Epithelial cell of esophagus (primary cell): ENCODE data around the gene GAREM1.
A peak's percentile ranks its signal among the peaks of the same experiment; 100 is the strongest.
"Not testable (repeated sequence)": the region's sequence is repeated elsewhere in the genome, so short reads cannot be mapped to it uniquely, and the experiment has no call there.

ENCODE experiments used
- DNase-seq: peaks from one replicate; pipeline ENCODE4 v3.0.0; 2010; ENCODE audit warnings: low read depth
- H3K4me3 ChIP-seq: 2 replicates; pipeline ENCODE4 v1.5.1; 2011; ENCODE audit warnings: mild to moderate bottlenecking, low read length, control low read depth
- TF ChIP-seq, protein P1 (sequence below): IDR thresholded peaks from 2 replicates; pipeline ENCODE4 v1.5.1; 2011; ENCODE audit warnings: low read depth, mild to moderate bottlenecking, low read length, control low read depth, inconsistent platforms; ENCODE audit not compliant: insufficient read depth; ENCODE audit errors: missing control alignments

Gene GAREM1

DNA sequence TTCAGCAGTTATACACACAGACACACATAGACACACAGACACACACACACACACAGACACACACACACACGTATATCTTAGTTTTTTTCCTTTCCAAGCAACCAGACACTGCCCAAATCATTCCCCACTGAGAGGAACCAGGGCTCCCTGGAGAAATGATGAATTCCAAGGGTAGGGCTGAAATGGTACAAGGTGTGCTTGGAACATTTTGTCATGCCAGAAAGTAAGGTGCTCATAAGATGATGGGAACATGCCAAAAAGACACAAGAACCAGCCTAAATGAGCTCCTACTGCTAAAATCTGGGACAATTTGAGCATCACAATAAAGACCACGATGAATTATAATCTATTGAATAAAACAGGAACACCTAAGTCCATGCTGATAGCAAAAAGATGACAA is 177.6 kb downstream of the GAREM1 start:
- DNase-seq, result no peak
- TF ChIP-seq, protein P1, sequence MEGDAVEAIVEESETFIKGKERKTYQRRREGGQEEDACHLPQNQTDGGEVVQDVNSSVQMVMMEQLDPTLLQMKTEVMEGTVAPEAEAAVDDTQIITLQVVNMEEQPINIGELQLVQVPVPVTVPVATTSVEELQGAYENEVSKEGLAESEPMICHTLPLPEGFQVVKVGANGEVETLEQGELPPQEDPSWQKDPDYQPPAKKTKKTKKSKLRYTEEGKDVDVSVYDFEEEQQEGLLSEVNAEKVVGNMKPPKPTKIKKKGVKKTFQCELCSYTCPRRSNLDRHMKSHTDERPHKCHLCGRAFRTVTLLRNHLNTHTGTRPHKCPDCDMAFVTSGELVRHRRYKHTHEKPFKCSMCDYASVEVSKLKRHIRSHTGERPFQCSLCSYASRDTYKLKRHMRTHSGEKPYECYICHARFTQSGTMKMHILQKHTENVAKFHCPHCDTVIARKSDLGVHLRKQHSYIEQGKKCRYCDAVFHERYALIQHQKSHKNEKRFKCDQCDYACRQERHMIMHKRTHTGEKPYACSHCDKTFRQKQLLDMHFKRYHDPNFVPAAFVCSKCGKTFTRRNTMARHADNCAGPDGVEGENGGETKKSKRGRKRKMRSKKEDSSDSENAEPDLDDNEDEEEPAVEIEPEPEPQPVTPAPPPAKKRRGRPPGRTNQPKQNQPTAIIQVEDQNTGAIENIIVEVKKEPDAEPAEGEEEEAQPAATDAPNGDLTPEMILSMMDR, result no peak
- no peak overlapping the region for H3K4me3 ChIP-seq

DNA sequence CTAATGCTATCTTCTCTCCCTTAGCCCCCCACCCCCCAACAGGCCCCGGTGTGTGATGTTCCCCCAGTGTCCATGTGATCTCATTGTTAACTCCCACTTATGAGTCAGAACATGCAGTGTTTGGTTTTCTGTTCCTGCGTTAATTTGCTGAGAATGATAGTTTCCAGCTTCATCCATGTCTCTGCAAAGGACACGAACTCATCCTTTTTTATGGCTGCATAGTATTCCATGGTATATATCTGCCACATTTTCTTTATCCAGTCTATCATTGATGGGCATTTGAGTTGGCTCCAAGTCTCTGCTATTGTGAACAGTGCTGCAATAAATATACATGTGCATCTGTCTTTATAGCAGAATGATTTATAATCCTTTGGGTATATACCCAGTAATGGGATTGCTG is 179.1 kb downstream of the GAREM1 start:
- H3K4me3 ChIP-seq, result not testable (repeated sequence)

DNA sequence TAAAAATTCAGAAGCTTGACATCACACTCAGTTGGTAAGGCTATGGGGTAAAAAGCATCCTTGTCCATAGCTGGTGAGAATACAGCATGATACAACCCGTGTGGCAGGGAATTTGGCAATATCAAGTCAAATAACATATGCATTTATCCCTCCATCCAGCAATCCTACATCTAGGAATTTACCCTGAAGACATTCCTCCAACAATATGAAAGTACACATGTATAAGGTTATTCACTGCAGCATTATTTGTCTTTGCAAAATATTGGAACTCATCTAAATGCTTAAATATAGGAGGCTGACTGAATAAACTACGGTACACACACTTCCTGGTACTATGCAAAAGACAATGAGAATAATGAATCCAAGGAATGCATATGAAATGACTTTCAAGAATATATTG is 179.9 kb downstream of the GAREM1 start:
- no peak overlapping the region for H3K4me3 ChIP-seq
- TF ChIP-seq, protein P1, result no peak
- no peak for DNase-seq

More for the DNA sequence above, 179.1 kb downstream of the GAREM1 start:
- not testable (repeated sequence) for DNase-seq

DNA sequence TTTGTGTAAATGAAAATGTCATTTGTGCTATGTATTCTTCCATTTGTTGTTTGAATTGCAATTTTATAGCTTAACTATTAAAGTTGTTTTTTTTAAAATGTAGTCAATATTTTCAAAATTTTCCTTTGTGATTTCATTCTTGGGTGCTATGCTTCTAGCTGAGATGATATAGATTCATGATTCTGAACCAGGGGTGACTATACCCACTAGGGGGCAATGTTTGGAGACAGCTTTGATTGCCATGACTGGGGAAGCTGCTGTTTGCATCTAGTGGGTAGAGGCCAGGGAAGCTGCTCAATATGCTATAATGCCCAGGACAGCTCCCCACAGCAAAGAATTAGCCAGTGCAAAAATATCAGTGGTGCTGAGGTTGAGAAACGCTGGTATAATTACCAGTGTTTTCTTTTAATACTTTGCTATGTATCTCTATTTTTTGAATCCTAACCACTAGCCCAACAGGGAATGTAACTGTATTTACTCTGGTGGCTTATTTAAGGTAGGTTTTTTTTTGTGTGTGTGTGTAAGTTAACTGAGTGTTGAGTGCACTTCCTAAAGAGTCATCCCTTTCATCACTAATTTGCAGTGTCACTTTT is 181.1 kb downstream of the GAREM1 start:
- H3K4me3 ChIP-seq, result no peak overlapping the region
- TF ChIP-seq, protein P1, result peak; percentile 78
- DNase-seq, result peak; percentile 79

DNA sequence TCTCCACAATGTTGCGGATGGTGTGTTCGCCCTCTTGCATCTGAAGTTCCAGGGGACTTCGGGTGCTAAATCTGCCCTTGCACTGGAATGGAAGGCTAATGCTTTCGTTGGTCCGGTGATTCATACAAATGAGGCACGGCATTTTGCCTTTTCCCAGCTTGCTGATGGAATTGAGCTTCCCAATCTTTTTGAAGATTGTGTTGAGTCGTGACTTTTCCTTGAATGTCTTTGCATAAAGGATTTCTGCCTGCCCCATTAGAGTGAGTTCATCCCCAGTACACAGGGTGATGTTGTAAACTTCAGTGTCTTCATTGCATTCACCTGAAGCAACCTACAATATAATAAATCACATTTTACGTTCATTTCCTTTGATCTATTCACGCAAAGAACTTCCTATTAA is 182.8 kb downstream of the GAREM1 start:
- no peak for DNase-seq
- H3K4me3 ChIP-seq, result no peak overlapping the region
- TF ChIP-seq, protein P1, result no peak

- TF ChIP-seq, protein P1, result no peak
- no peak for DNase-seq
- no peak overlapping the region for H3K4me3 ChIP-seq
Observed at GRCh38 chr18:32287249-32287648, 183.4 kb downstream of the GAREM1 start.

DNA sequence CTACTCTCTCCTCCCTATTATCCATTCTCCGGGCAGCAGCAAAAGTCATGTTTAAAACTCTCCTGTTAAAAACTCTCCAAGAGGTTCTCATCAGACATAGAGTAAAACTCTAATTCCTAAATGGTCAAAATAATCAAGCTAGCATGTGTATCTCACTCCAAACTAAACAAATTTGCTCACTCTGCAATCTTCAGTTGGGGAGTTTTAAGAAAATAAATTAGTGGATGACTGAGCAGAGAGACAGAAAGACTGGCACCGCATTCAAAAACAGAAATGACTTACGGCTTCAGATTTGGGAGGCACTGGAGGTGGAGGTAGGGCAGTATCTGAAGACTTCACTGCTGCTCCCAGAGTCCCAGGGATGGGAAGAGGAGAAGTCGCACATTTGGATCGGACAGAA is 183.9 kb downstream of the GAREM1 start:
- no peak overlapping the region for H3K4me3 ChIP-seq
- no peak for DNase-seq
- TF ChIP-seq, protein P1, result no peak
